Breast epithelium (tissue), 3 donors: ENCODE results near the gene ADRA1B.

ENCODE experiments used
- POLR2AphosphoS5 ChIP-seq, 3 donors: sonication (generic); formaldehyde crosslinking; IDR thresholded peaks; one replicate each; pipeline ENCODE4 v1.6.1; 2017; ENCODE audit warnings: antibody characterized with exemption in 3 of 3
- TF ChIP-seq, protein P1 (sequence below), 3 donors: fragments of 450-650 bp; IDR thresholded peaks; one replicate each; pipeline ENCODE4 v1.5.1; 2016 to 2017; ENCODE audit warnings: antibody characterized with exemption in 3 of 3, mild to moderate bottlenecking in 3 of 3, moderate library complexity in 3 of 3

DNA sequence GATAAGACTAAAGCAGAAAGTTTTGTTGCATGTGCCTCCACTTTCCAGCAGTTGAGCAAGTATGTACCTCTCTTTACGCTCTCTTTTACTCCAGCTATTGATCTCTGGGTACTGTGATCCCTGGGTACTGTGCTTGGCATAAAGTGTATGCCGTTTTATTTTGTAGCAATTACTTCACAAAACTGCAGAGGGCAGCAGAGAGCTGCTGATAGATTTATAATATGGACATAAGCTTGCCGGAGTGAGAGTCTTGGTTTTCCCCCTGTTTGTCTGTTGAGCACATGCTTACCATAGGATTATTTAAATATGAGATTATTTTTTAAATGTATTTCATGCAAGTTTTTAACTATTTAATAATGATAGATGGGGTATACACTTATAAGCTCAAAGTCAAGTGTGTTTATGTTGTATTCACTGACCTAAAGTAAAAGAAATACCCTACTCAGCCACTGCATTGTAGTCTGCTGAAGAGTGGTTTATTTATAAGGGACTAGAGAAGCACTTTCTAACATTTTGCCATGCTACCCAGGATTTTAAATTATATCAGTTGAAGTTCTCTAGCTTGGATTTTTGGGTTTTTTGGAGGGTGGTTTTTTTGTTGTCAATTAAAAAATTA lies 105.7 kb downstream of the ADRA1B start:
- TF ChIP-seq, protein P1, sequence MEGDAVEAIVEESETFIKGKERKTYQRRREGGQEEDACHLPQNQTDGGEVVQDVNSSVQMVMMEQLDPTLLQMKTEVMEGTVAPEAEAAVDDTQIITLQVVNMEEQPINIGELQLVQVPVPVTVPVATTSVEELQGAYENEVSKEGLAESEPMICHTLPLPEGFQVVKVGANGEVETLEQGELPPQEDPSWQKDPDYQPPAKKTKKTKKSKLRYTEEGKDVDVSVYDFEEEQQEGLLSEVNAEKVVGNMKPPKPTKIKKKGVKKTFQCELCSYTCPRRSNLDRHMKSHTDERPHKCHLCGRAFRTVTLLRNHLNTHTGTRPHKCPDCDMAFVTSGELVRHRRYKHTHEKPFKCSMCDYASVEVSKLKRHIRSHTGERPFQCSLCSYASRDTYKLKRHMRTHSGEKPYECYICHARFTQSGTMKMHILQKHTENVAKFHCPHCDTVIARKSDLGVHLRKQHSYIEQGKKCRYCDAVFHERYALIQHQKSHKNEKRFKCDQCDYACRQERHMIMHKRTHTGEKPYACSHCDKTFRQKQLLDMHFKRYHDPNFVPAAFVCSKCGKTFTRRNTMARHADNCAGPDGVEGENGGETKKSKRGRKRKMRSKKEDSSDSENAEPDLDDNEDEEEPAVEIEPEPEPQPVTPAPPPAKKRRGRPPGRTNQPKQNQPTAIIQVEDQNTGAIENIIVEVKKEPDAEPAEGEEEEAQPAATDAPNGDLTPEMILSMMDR (IDR thresholded peaks at IDR 0.05) = peak; percentile 76 to 82 (median 79)
- no peak for TF ChIP-seq POLR2AphosphoS5 (IDR thresholded peaks at IDR 0.05)
